Esophagus (tissue), 2 donors: Measurements from ENCODE around the gene SEMA3G. TPM values are rescaled to one million over a fixed set of nuclear protein-coding genes. Genes with fewer than 3 reads are reported as not detected.

Source experiments
- H3K27ac ChIP-seq, 2 donors: one replicate each; pipeline ENCODE4 v1.5.1; 2013; ENCODE audit warnings: low read depth in 2 of 2, mild to moderate bottlenecking in 2 of 2, inconsistent platforms in 1 of 2, low read length in 1 of 2, moderate library complexity in 1 of 2
- H3K27me3 ChIP-seq, 2 donors: one replicate each; pipeline ENCODE4 v1.6.1; 2013; ENCODE audit warnings: low read length in 2 of 2, control low read depth in 1 of 2, mild to moderate bottlenecking in 1 of 2; ENCODE audit not compliant: insufficient read depth in 2 of 2, control insufficient read depth in 1 of 2
- H3K36me3 ChIP-seq, 2 donors: one replicate each; pipeline ENCODE4 v1.6.1; 2013; ENCODE audit warnings: low read length in 1 of 2; ENCODE audit not compliant: control insufficient read depth in 2 of 2, insufficient read depth in 2 of 2
- H3K4me1 ChIP-seq, 2 donors: one replicate each; pipeline ENCODE4 v1.6.1; 2013; ENCODE audit warnings: low read length in 1 of 2; ENCODE audit not compliant: control insufficient read depth in 2 of 2, insufficient read depth in 2 of 2
- H3K4me3 ChIP-seq, 2 donors: one replicate each; pipeline ENCODE4 v1.5.1; 2013; ENCODE audit warnings: low read length in 2 of 2, mild to moderate bottlenecking in 2 of 2, low read depth in 1 of 2, moderate library complexity in 1 of 2
- H3K9me3 ChIP-seq, 2 donors: one replicate each; pipeline ENCODE4 v1.6.1; 2013; ENCODE audit warnings: mild to moderate bottlenecking in 2 of 2, low read depth in 1 of 2, low read length in 1 of 2, moderate library complexity in 1 of 2; ENCODE audit not compliant: control insufficient read depth in 2 of 2, insufficient read depth in 1 of 2
- WGBS, 2 donors: extraction: QIAGEN DNeasy Blood & Tissue Kit; methylation state at CpG; one replicate each; pipeline ENCODE4 v1.1.7; 2013; 5-methylcytosine and 5-hydroxymethylcytosine counted together
- polyA plus RNA-seq, 2 donors: library from polyadenylated mRNA; stranded (reverse); fragments of 200-250 nt; gene quantifications; one replicate each; pipeline ENCODE4 v1.2.3, GENCODE V29; 2013
- donor health status: healthy with polysubstance abuse.
- donor health status: Bipolar disorder and iron deficiency.

Gene SEMA3G
- polyA plus RNA-seq, 2 donors = 1.3 to 1.7 TPM

DNA sequence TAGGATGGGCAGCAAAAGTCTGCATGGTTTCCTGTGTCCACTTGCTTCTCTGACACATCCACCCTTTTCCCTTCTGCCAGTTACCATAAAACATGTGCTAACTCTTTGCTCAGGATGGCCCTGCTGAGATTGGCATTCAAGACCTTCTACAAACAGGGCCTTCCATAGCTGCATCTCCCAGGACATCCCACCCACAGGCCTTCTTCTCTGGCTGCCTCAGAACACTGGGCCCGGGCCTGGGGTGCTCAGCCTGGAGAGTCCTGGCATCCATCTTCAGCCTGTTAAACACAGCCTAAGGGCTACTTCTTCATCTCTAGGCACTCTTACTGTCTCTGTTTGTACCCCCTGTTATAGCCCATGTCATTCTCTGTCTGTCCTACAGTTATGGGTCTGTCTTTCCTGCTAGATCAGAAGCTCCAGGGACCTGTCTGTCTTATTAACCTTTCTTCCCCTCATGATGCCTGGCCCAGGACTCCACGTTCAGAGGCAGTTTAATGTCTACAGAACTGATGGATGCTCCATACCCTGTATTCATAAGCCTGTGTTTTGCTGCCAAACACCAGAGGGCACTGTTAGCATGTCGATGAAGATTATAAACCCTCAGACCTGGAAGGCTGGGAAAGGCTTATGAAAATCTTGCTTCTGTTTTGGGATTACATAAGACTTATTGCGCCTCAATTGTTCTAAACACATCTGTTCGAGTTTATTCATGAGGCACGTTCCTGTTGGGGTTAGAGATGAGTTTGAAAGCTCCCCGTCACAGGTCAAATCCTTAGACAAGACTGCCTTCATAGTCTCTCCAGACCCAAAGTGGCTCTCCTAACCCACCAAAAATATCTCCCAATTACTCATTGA, 16.5 kb downstream of the SEMA3G start:
- 10% methylated on average over 7 of the region's 7 CpGs for WGBS, 2 donors

DNA sequence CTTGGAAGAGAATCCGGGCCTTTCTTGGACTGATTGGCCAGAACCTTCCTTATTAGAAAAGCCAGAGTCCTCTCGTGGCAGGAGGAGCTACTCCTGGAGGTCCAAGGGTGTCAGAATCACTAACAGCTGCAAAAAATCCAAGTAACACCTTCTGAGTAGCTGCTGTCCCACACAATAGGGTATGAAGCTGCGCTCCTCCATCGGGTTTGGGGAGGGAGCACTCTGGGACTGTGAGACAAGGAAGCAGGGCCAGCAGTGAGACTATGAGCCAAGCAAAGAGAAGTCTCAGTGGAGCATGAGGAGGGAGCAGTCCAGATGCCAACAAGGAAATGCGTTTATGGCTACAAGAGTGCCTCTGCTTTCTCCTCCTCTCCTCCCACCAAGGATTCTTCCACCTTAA, 21.7 kb downstream of the SEMA3G start:
- H3K9me3 ChIP-seq = no peaks in the 10 kb centered on the region
- H3K27ac ChIP-seq = no peak overlapping the region
- H3K4me3 ChIP-seq = no peak overlapping the region
- H3K27me3 ChIP-seq = no peaks in the 10 kb centered on the region
- H3K36me3 ChIP-seq = peaks cover 4 to 5% of the 10 kb centered on the region in 2 donors
- no peaks in the 10 kb centered on the region for H3K4me1 ChIP-seq
- 48 to 52% methylated on average over 5 of the region's 5 CpGs for WGBS, 2 donors

More for the DNA sequence above, 16.5 kb downstream of the SEMA3G start:
- no peak overlapping the region for H3K27ac ChIP-seq
- H3K9me3 ChIP-seq = no peaks in the 10 kb centered on the region
- peaks cover 0 to 2% of the 10 kb centered on the region in 2 donors for H3K4me1 ChIP-seq
- no peaks in the 10 kb centered on the region for H3K27me3 ChIP-seq
- no peaks in the 10 kb centered on the region for H3K36me3 ChIP-seq
- H3K4me3 ChIP-seq = no peak overlapping the region

DNA sequence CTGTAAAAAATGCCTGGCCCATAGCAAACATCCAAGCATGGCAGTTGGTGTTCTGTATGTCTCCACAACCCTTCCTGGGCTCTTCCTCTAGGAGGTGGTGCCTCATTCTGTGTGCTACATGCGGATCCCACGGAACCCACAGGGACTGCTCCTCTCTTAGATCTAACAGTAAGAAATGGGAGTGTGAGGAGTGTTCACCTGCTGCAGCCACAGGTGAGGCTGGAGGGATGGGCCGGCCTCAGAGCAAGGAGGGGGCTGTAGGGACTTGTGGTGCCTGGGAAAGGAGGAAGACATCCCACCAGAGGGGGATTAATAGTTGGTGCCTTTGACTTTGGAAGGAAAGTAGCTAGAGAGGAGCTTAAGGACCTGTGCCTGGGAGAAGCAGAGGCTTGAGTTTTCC, 22.2 kb downstream of the SEMA3G start:
- Histone ChIP-seq H3K9me3 (no peaks in the 10 kb centered on the region), H3K27ac (no peak overlapping the region)

DNA sequence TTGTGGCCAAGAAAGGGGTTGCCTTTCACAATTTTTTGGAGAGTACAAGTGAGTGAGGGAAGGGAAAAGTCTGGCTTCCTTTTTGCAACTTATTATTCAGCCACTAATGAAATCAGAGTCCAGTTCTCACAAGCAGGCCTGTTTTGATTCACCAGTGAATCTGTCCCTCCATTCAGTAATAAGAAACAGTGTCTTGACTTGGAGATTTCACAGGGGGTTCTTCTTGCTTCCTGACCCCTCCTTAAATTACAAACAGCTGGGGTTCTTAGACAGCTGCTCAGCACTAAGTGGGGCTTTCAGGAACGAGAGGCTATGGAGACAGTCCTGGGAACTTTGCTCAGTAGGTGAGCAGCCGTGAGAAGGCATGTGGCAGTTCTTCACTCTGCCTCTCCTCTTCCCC, 24.5 kb downstream of the SEMA3G start:
- H3K9me3 ChIP-seq = no peaks in the 10 kb centered on the region
- whole genome bisulfite sequencing, 2 donors = 85 to 88% methylated on average over 2 of the region's 2 CpGs
- H3K27ac ChIP-seq = no peak overlapping the region
- H3K4me3 ChIP-seq = no peak overlapping the region
- H3K4me1 ChIP-seq = no peaks in the 10 kb centered on the region
- peaks cover 4 to 5% of the 10 kb centered on the region in 2 donors for H3K36me3 ChIP-seq
- no peaks in the 10 kb centered on the region for H3K27me3 ChIP-seq

More for the DNA sequence above, 22.2 kb downstream of the SEMA3G start:
- Histone ChIP-seq H3K27me3 (no peaks in the 10 kb centered on the region), H3K4me3 (no peak overlapping the region), H3K4me1 (no peaks in the 10 kb centered on the region), H3K36me3 (peaks cover 4 to 5% of the 10 kb centered on the region in 2 donors)
- WGBS, 2 donors = 91 to 93% methylated on average over 3 of the region's 3 CpGs

DNA sequence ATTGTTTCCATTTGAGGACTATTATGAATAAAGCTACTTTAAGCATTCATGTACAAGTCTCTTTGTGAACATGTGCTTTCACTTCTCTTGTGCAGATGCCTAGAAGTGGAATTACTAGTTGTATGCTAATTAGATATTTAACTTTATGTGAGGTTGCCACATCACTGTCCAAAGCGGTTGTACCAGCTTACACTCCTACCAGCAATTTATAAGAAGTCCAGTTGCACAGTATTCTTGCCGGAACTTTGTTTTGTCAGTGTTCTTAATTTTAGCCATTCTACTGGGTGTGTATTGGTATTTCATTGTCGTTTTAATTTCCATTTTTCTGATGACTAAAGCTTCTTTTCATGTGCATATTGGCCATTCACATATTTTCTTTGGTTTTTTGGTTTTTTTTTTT, 29.1 kb downstream of the SEMA3G start:
- H3K4me3 ChIP-seq = no peak overlapping the region

DNA sequence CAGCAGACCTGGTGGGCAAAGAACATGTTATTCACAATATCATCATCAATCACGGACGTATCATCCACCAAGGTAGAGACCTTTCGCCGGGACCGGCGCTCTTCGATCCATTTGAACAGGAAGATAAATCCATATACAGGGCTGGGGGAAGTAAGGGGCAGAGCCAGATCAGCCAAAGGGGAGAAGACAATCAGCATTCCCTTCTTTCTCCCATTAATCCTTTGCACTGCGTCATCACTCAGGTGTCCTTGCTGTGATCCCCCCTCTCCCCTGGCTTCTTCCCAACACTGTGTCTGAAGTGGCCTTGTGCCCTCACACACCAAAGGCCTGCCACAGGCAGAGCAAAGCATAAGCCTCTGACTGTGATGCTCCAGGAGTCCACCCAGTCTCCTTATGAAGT, 36.4 kb downstream of the SEMA3G start:
- Histone ChIP-seq H3K27me3 (no peaks in the 10 kb centered on the region), H3K9me3 (no peaks in the 10 kb centered on the region), H3K36me3 (peaks cover 11 to 21% of the 10 kb centered on the region in 2 donors), H3K4me1 (peaks cover 2 to 26% of the 10 kb centered on the region in 2 donors), H3K27ac (peak overlapping the region in 1 of 2 donors; percentile 91), H3K4me3 (no peak overlapping the region)
- WGBS, 2 donors = 86 to 91% methylated on average over 8 of the region's 8 CpGs

More for the DNA sequence above, 29.1 kb downstream of the SEMA3G start:
- Histone ChIP-seq H3K9me3 (no peaks in the 10 kb centered on the region), H3K4me1 (peaks cover 2 to 3% of the 10 kb centered on the region in 2 donors), H3K27ac (no peak overlapping the region), H3K27me3 (no peaks in the 10 kb centered on the region), H3K36me3 (peaks cover 2 to 4% of the 10 kb centered on the region in 2 donors)
- WGBS, 2 donors = 85 to 86% methylated on average over 3 of the region's 3 CpGs

DNA sequence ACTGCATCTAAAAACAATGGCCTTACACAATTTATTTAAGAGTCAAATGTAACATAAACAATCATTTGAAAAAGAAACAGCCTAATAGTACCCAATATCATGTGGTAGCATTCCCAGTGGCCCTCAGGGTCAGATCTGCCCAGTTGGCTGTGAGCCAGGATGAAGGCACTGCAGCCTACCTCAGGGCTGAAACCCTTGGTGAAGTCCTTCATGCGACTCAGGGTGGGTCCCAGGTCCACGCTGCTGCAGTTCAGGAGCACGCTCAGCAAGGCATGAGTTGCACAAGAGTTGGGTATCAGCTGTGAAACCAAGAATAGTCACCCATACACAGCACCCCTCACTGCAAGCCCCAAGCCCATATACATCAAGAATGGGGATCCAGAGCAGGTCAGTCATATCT, 37.1 kb downstream of the SEMA3G start:
- Histone ChIP-seq H3K4me3 (no peak overlapping the region), H3K27me3 (no peaks in the 10 kb centered on the region), H3K4me1 (peaks cover 2 to 26% of the 10 kb centered on the region in 2 donors), H3K9me3 (no peaks in the 10 kb centered on the region), H3K27ac (peak overlapping the region; percentile 88 to 94), H3K36me3 (peaks cover 11 to 28% of the 10 kb centered on the region in 2 donors)
- 81 to 85% methylated on average over 3 of the region's 3 CpGs for WGBS, 2 donors

DNA sequence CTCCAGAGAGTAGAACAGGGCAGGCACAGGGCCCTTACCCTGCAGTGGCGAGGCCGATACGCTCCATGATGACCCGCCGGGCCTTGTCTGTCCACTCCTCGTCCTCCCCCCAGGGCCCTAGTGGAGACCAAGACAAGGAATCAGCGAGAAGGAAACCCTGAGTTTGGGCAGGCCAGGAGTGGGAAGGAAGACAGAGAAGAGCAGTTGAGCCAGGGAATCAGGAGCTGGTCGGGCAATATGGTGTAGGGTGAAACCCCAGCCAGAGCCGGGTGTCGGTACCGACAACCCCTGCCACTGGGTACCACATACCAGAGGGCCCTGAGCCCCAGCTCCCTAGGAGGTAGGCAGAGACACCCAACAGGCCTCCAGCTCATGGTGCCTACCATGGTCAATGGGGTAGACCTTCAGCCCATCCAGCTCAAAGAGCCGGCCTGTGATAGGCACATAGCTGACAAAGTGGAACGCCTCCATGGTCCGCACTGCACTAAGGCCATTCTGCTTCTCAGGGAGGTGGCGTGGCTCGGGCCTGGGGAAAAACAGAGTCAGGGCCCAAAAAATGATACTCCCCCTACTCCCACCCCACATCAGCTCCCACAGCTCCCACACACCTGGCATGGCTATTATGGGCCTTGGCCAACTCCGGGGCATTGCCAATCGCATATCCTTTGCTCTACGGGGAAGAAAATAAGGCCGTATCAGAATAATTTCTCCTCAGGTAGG, 38.0 kb downstream of the SEMA3G start:
- no peak overlapping the region for H3K4me3 ChIP-seq
- peaks cover 2 to 25% of the 10 kb centered on the region in 2 donors for H3K4me1 ChIP-seq
- H3K27me3 ChIP-seq = no peaks in the 10 kb centered on the region
- H3K9me3 ChIP-seq = no peaks in the 10 kb centered on the region
- 74 to 90% methylated on average over 20 of the region's 20 CpGs for WGBS, 2 donors
- H3K36me3 ChIP-seq = peaks cover 17 to 36% of the 10 kb centered on the region in 2 donors
- peak overlapping the region; percentile 88 to 94 for H3K27ac ChIP-seq

DNA sequence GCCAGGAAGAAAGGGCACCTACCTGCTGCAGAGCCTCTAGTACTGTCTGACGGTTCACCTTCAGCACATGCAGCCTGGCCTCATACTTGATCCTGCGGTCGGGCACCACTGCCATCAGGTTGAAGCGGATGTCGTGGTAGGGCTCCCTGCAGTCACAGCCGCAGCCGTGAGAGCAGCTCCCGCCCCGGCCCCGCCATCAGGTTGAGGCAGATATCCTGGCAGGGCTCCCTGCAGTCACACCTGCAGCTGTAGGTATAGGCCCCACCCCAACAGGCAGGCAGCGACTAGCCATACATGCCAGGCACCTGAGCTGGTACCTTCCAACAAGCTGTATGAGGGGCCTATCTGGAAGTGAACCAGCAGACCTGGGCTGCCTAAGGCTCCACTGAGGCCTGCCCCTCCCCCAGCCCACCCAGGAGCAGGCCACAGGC, 38.7 kb downstream of the SEMA3G start:
- no peaks in the 10 kb centered on the region for H3K9me3 ChIP-seq
- peak overlapping the region; percentile 88 to 94 for H3K27ac ChIP-seq
- no peaks in the 10 kb centered on the region for H3K27me3 ChIP-seq
- peaks cover 19 to 43% of the 10 kb centered on the region in 2 donors for H3K36me3 ChIP-seq
- H3K4me3 ChIP-seq = no peak overlapping the region
- 49 to 62% methylated on average over 8 to 11 of the region's 11 CpGs for whole genome bisulfite sequencing, 2 donors
- peaks cover 0 to 22% of the 10 kb centered on the region in 2 donors for H3K4me1 ChIP-seq
